ENCODE measurements around the gene GFM1.

- TF ChIP-seq POLR2A (IDR thresholded peaks at IDR 0.05; ENCODE audit: low read depth, low read length) (no peak), TAF1 (IDR thresholded peaks at IDR 0.05; ENCODE audit: borderline replicate concordance, low read depth, low read length) (no peak), POLR2AphosphoS5 (IDR thresholded peaks at IDR 0.05; ENCODE audit: low read depth, low read length) (no peak)
These were observed 65.3 kb downstream of the GFM1 start for GRCh38 chr3:158709666-158710083.
